Activated CD8-positive, alpha-beta memory T cell treated with anti-CD3 and anti-CD28 coated beads for 36 hours (primary cell): ENCODE measurements around the gene GARRE1. TPM values are rescaled to one million over a fixed set of nuclear protein-coding genes. Genes with fewer than 3 reads are reported as not detected.
"Not testable (repeated sequence)": the region's sequence is repeated elsewhere in the genome, so short reads cannot be mapped to it uniquely, and the experiment has no call there.

ENCODE experiments used
- CTCF ChIA-PET: fragments of 350-600 bp; sonication (Branson Sonifier 250); formaldehyde crosslinking; loops from one replicate; lab custom pipeline; 2021; ENCODE audit warnings: antibody characterized with exemption; lab: Charles Lee
- POLR2A ChIA-PET: fragments of 350-600 bp; sonication (Branson Sonifier 250); formaldehyde crosslinking; loops from one replicate; lab custom pipeline; 2021; ENCODE audit warnings: antibody characterized with exemption; lab: Charles Lee
- total RNA-seq, 2 experiments: library from RNA; stranded (reverse); gene quantifications; one replicate each; pipeline ENCODE4 v1.2.3, GENCODE V29; 2021

Gene GARRE1
- total RNA-seq, 2 experiments from 2014 or later: 10.5 to 11.4 TPM

GRCh38 chr19:34253681-34254045 is 691 bp upstream of the GARRE1 start:
- POLR2A ChIA-PET, CTCF ChIA-PET: not testable (repeated sequence)

- ChIA-PET CTCF (no interaction called here), POLR2A (no interaction called here)
Observed at GRCh38 chr19:34254698-34255432, 511 bp downstream of the GARRE1 start.

- POLR2A ChIA-PET: no interaction called here
- CTCF ChIA-PET: no interaction called here
Observed at GRCh38 chr19:34255546-34255945, 1.2 kb downstream of the GARRE1 start.

- ChIA-PET CTCF (no interaction called here), POLR2A (no interaction called here)
Observed at GRCh38 chr19:34256835-34257558, 2.6 kb downstream of the GARRE1 start.

GRCh38 chr19:34257559-34257924 is 3.2 kb downstream of the GARRE1 start:
- ChIA-PET CTCF (no interaction called here), POLR2A (no interaction called here)

GRCh38 chr19:34259367-34260095 is 5.2 kb downstream of the GARRE1 start:
- CTCF ChIA-PET: no interaction called here
- POLR2A ChIA-PET: no interaction called here

GRCh38 chr19:34260771-34261173 is 6.4 kb downstream of the GARRE1 start:
- POLR2A ChIA-PET: interaction anchor here (0.5 kb wide), 1 partner anchor 68 kb away, joined by 3 read pairs; no protein-coding TSS in a partner anchor
- CTCF ChIA-PET: no interaction called here

GRCh38 chr19:34261334-34262109 is 7.2 kb downstream of the GARRE1 start:
- POLR2A ChIA-PET: interaction anchor here (0.5 kb wide), 1 partner anchor 69 kb away, joined by 3 read pairs; no protein-coding TSS in a partner anchor
- CTCF ChIA-PET: interaction anchor here (1.5 kb wide), 1 partner anchor 9 kb away, joined by 5 read pairs; no protein-coding TSS in a partner anchor

GRCh38 chr19:34263745-34264237 is 9.4 kb downstream of the GARRE1 start:
- POLR2A ChIA-PET: no interaction called here

GRCh38 chr19:34265221-34265650 is 10.9 kb downstream of the GARRE1 start:
- ChIA-PET POLR2A (no interaction called here), CTCF (no interaction called here)

More at GRCh38 chr19:34263745-34264237, 9.4 kb downstream of the GARRE1 start:
- CTCF ChIA-PET: interaction anchor here (1.4 kb wide), 1 partner anchor 74 kb away, joined by 3 read pairs; no protein-coding TSS in a partner anchor

- ChIA-PET CTCF (no interaction called here), POLR2A (no interaction called here)
Observed at GRCh38 chr19:34269081-34269480, 14.7 kb downstream of the GARRE1 start.

GRCh38 chr19:34269489-34269888 is 15.1 kb downstream of the GARRE1 start:
- CTCF ChIA-PET: no interaction called here

GRCh38 chr19:34269968-34270621 is 15.7 kb downstream of the GARRE1 start:
- ChIA-PET POLR2A (interaction anchor here (0.6 kb wide), 1 partner anchor 38 kb away, joined by 3 read pairs; no protein-coding TSS in a partner anchor), CTCF (no interaction called here)

More at GRCh38 chr19:34269489-34269888, 15.1 kb downstream of the GARRE1 start:
- POLR2A ChIA-PET: no interaction called here

- ChIA-PET POLR2A (no interaction called here), CTCF (no interaction called here)
Observed at GRCh38 chr19:34273121-34273520, 18.8 kb downstream of the GARRE1 start.

GRCh38 chr19:34274284-34274826 is 20.0 kb downstream of the GARRE1 start:
- POLR2A ChIA-PET: no interaction called here
- CTCF ChIA-PET: no interaction called here

- POLR2A ChIA-PET: no interaction called here
- CTCF ChIA-PET: interaction anchor here (0.5 kb wide), 1 partner anchor 39 kb away, joined by 3 read pairs; no protein-coding TSS in a partner anchor
Observed at GRCh38 chr19:34274827-34275625, 20.7 kb downstream of the GARRE1 start.

- CTCF ChIA-PET: interaction anchor here (0.5 kb wide), 1 partner anchor 39 kb away, joined by 3 read pairs; no protein-coding TSS in a partner anchor
Observed at GRCh38 chr19:34275705-34276104, 21.4 kb downstream of the GARRE1 start.

More at GRCh38 chr19:34275705-34276104, 21.4 kb downstream of the GARRE1 start:
- POLR2A ChIA-PET: no interaction called here
